ENCODE data around the gene AHDC1. TPM values are rescaled to one million over a fixed set of nuclear protein-coding genes. Genes with fewer than 3 reads are reported as not detected.

Gene AHDC1
- total and polyA plus RNA-seq, 2 of the 13 experiments (the other 11 are each of a cell fraction or from before 2014, with no cell fraction given), result 1.0 to 2.7 TPM

DNA sequence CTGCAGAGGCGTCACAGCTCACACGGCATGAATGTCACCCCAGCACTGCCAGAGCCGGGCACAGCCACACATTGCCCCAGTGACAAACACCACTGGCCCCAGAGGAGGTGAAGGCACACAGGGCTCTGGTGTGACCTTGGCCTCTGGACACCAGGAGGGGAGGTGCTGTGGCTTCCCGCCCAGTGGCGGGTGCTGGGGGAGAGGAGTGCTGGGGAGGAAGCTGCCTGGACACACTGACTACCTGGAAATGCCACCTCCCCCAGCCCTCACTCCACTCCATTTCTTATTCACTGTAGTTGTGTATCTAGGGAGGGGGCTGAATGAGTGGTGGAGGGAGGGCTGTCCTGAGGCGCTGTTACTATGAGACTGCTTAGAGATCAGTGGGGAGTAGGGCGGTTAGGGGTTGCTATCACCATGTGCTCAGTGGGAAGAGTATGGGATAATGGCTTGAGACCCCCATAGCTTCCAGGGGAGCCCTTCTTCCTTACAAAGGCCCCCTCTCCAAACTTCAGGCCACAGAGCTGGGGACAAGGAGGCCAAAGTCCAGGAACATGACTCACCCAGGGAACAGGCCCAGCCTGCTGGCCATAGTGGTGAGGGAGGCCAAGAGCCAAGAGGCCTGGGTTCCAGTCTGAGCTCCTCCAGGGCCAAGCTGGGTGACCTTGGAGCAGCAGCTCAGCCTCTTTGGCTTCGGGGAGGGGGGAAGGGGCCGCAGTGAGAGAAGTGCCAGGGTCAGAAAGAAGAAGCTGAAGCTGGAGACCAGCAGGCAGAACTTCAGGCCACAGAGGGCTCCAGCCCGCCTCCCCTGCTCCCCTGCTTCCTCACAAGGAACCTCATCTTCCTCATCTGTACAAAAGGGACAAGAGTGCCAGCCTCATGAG, 40.1 kb downstream of the AHDC1 start (continued):
- 0 out of 2 replicates have a peak, but pooled peaks have one; percentile 22 for TF ChIP-seq RBFOX2 (IDR thresholded peaks at IDR 0.05; ENCODE audit: low read depth, low read length)
- TF ChIP-seq, protein P1, sequence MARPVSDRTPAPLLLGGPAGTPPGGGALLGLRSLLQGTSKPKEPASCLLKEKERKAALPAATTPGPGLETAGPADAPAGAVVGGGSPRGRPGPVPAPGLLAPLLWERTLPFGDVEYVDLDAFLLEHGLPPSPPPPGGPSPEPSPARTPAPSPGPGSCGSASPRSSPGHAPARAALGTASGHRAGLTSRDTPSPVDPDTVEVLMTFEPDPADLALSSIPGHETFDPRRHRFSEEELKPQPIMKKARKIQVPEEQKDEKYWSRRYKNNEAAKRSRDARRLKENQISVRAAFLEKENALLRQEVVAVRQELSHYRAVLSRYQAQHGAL (CRISPR knock-in tag; IDR thresholded peaks at IDR 0.05; ENCODE audit: not compliant biosample characterization), result no peak
- TF ChIP-seq ZFP36 (IDR thresholded peaks at IDR 0.05; ENCODE audit: borderline replicate concordance, low read depth, low read length, partially characterized antibody), result no peak
- 0 out of 2 replicates have a peak, but pooled peaks have one; percentile 26 for TF ChIP-seq ZC3H13 (CRISPR knock-in tag; IDR thresholded peaks at IDR 0.05)
- TF ChIP-seq, protein P2, sequence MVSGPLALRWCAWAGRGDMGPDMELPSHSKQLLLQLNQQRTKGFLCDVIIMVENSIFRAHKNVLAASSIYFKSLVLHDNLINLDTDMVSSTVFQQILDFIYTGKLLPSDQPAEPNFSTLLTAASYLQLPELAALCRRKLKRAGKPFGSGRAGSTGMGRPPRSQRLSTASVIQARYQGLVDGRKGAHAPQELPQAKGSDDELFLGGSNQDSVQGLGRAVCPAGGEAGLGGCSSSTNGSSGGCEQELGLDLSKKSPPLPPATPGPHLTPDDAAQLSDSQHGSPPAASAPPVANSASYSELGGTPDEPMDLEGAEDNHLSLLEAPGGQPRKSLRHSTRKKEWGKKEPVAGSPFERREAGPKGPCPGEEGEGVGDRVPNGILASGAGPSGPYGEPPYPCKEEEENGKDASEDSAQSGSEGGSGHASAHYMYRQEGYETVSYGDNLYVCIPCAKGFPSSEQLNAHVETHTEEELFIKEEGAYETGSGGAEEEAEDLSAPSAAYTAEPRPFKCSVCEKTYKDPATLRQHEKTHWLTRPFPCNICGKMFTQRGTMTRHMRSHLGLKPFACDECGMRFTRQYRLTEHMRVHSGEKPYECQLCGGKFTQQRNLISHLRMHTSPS (CRISPR knock-in tag; IDR thresholded peaks at IDR 0.05; ENCODE audit: low read depth), result peak; percentile 99
- TF ChIP-seq, protein P3, sequence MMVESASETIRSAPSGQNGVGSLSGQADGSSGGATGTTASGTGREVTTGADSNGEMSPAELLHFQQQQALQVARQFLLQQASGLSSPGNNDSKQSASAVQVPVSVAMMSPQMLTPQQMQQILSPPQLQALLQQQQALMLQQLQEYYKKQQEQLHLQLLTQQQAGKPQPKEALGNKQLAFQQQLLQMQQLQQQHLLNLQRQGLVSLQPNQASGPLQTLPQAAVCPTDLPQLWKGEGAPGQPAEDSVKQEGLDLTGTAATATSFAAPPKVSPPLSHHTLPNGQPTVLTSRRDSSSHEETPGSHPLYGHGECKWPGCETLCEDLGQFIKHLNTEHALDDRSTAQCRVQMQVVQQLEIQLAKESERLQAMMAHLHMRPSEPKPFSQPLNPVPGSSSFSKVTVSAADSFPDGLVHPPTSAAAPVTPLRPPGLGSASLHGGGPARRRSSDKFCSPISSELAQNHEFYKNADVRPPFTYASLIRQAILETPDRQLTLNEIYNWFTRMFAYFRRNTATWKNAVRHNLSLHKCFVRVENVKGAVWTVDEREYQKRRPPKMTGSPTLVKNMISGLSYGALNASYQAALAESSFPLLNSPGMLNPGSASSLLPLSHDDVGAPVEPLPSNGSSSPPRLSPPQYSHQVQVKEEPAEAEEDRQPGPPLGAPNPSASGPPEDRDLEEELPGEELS (CRISPR knock-in tag; IDR thresholded peaks at IDR 0.05), result peak; percentile 88
- no peak for TF ChIP-seq NFE2L2 (IDR thresholded peaks at IDR 0.05; ENCODE audit: low read length)
- peak; percentile 96 for TF ChIP-seq TBX2 (CRISPR knock-in tag; IDR thresholded peaks at IDR 0.05; ENCODE audit: borderline replicate concordance)
- peak; percentile 64; the same call in 1 of the 2 replicates for TF ChIP-seq ZNF224 (CRISPR knock-in tag; IDR thresholded peaks at IDR 0.05)
- TF ChIP-seq, protein P4, sequence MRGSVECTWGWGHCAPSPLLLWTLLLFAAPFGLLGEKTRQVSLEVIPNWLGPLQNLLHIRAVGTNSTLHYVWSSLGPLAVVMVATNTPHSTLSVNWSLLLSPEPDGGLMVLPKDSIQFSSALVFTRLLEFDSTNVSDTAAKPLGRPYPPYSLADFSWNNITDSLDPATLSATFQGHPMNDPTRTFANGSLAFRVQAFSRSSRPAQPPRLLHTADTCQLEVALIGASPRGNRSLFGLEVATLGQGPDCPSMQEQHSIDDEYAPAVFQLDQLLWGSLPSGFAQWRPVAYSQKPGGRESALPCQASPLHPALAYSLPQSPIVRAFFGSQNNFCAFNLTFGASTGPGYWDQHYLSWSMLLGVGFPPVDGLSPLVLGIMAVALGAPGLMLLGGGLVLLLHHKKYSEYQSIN (CRISPR knock-in tag; IDR thresholded peaks at IDR 0.05; ENCODE audit: borderline replicate concordance), result no peak
- TF ChIP-seq ZNF367 (CRISPR knock-in tag; IDR thresholded peaks at IDR 0.05; ENCODE audit: borderline replicate concordance), result no peak
- peak; percentile 79; the same call in 1 of the 2 replicates for TF ChIP-seq ZFP36L1 (CRISPR knock-in tag; IDR thresholded peaks at IDR 0.05)
- peak; percentile 64; the same call in 1 of the 2 replicates for TF ChIP-seq SMAD3 (CRISPR knock-in tag; IDR thresholded peaks at IDR 0.05)
- no peak for TF ChIP-seq ZNF253 (CRISPR knock-in tag; IDR thresholded peaks at IDR 0.05; ENCODE audit: borderline replicate concordance)
- TF ChIP-seq, protein P5, sequence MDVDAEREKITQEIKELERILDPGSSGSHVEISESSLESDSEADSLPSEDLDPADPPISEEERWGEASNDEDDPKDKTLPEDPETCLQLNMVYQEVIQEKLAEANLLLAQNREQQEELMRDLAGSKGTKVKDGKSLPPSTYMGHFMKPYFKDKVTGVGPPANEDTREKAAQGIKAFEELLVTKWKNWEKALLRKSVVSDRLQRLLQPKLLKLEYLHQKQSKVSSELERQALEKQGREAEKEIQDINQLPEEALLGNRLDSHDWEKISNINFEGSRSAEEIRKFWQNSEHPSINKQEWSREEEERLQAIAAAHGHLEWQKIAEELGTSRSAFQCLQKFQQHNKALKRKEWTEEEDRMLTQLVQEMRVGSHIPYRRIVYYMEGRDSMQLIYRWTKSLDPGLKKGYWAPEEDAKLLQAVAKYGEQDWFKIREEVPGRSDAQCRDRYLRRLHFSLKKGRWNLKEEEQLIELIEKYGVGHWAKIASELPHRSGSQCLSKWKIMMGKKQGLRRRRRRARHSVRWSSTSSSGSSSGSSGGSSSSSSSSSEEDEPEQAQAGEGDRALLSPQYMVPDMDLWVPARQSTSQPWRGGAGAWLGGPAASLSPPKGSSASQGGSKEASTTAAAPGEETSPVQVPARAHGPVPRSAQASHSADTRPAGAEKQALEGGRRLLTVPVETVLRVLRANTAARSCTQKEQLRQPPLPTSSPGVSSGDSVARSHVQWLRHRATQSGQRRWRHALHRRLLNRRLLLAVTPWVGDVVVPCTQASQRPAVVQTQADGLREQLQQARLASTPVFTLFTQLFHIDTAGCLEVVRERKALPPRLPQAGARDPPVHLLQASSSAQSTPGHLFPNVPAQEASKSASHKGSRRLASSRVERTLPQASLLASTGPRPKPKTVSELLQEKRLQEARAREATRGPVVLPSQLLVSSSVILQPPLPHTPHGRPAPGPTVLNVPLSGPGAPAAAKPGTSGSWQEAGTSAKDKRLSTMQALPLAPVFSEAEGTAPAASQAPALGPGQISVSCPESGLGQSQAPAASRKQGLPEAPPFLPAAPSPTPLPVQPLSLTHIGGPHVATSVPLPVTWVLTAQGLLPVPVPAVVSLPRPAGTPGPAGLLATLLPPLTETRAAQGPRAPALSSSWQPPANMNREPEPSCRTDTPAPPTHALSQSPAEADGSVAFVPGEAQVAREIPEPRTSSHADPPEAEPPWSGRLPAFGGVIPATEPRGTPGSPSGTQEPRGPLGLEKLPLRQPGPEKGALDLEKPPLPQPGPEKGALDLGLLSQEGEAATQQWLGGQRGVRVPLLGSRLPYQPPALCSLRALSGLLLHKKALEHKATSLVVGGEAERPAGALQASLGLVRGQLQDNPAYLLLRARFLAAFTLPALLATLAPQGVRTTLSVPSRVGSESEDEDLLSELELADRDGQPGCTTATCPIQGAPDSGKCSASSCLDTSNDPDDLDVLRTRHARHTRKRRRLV (CRISPR knock-in tag; IDR thresholded peaks at IDR 0.05), result 0 out of 2 replicates have a peak, but pooled peaks have one; percentile 22

Data from HepG2 (cell line).